ENCODE results near the gene RPL7A. TPM values are rescaled to one million over a fixed set of nuclear protein-coding genes. Genes with fewer than 3 reads are reported as not detected.

RPL7A gene
- total and polyA plus RNA-seq, 2 donors (not counting 3 experiments of a cell fraction or from before 2014, with no cell fraction given) = 2,112 to 2,329 TPM

DNA sequence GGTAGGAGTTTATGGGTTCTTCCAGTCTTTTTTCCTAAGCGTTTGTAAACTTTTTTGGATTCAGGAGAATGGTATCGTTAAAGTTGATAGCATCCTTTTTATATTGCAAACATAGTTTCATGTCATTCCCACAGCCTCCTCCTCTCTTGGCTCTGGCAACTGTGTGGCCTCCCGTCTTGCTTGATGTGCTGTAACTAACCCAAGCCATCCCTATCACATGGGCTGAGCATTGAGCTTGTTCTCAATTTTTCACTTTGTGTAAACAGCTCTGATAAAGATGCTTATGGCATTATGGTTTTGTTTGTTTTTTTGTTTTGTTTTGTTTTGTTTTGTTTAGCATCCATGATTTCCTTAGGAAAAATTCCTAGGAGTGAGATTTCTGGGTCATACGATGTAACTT, 32.7 kb downstream of the RPL7A start:
- Histone ChIP-seq H3K4me1 (ENCODE audit: control insufficient read depth, extremely low read depth, insufficient read depth, low read length) (peaks cover 6% of the 10 kb centered on the region), H3K27me3 (ENCODE audit: control insufficient read depth in 2 of 2, insufficient read depth in 2 of 2, low read length in 2 of 2) (no peaks in the 10 kb centered on the region), H3K36me3 (ENCODE audit: control insufficient read depth in 2 of 2, extremely low read depth in 1 of 2, insufficient read depth in 2 of 2, low read length in 2 of 2) (no peaks in the 10 kb centered on the region), H3K79me2 (ENCODE audit: control insufficient read depth, insufficient read depth, low read length) (peaks cover under 1% of the 10 kb centered on the region), H3K27ac (ENCODE audit: insufficient read depth, low read depth, low read length) (no peak overlapping the region), H3K4me3 (replicated peaks in 1 of 3; ENCODE audit: insufficient read depth in 1 of 3, low read depth in 1 of 3, low read length in 3 of 3) (no peak overlapping the region), H3K9me3 (replicated peaks; ENCODE audit: control insufficient read depth, insufficient read depth, low read length) (no peaks in the 10 kb centered on the region), H4K20me1 (replicated peaks; ENCODE audit: control insufficient read depth, extremely low read depth, insufficient read depth, low read length) (no peaks in the 10 kb centered on the region), H3K9ac (replicated peaks; ENCODE audit: extremely low read depth, insufficient read depth, low read length) (no peak overlapping the region), H3K4me2 (ENCODE audit: insufficient read depth, low read length) (no peak overlapping the region), H3K9me1 (replicated peaks; ENCODE audit: control insufficient read depth, extremely low read depth, insufficient read depth, low read length) (no peaks in the 10 kb centered on the region), H2AFZ (ENCODE audit: low read depth, low read length) (no peak overlapping the region)
- ChIA-PET POLR2A (no interaction called here), CTCF (interaction anchor here (1.0 kb wide), 2 partner anchors 51 to 98 kb away, joined by 3 read pairs; partner anchors contain the start of gene SLC2A6)
- BruUV-seq (replicated peaks) = no TSS peak
- DNase-seq (ENCODE audit: low read depth, low spot score) (no peak), FAIRE-seq (no peak)
- TF ChIP-seq FOS (IDR thresholded peaks at IDR 0.05; ENCODE audit: borderline replicate concordance, insufficient read depth, low read length) = no peak
- intact Hi-C loops (cut with micrococcal nuclease) (no loop called here), dilution Hi-C loops (cut with MboI; ENCODE audit: extremely low pct_ligation_motif_present, low sequenced_read_pairs) (no loop called here)

DNA sequence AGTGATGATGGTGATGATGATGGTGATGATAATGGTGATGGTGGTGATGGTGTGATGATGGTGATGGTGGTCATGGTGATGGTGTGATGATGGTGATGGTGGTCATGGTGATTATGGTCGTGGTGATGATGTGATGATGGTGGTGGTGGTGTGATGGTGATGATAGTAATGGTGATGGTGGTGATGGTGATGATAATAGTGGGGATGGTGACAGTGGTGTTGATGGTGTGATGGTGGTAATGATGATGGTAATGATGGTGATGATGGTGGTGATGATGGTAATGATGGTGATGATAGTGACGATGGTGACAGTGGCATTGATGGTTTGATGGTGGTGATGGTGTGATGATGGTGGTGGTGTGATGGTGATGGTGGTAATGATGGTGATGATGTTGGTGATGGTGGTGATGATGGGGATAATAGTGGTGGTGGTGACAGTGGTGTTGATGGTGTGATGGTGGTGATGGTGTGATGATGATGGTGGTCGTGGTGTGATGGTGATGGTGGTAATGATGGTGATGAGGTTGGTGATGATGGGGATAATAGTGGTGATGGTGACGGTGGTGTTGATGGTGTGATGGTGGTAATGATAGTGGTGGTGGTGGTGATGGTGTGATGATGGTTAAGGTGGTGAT, 34.6 kb downstream of the RPL7A start:
- no peaks in the 10 kb centered on the region for H3K79me2 ChIP-seq (ENCODE audit: control insufficient read depth, insufficient read depth, low read length)
- H3K9ac ChIP-seq (replicated peaks; ENCODE audit: extremely low read depth, insufficient read depth, low read length) = no peak overlapping the region
- BruUV-seq (replicated peaks) = no TSS peak
- H3K36me3 ChIP-seq (ENCODE audit: control insufficient read depth in 2 of 2, extremely low read depth in 1 of 2, insufficient read depth in 2 of 2, low read length in 2 of 2) = no peaks in the 10 kb centered on the region
- no peaks in the 10 kb centered on the region for H3K27me3 ChIP-seq (ENCODE audit: control insufficient read depth in 2 of 2, insufficient read depth in 2 of 2, low read length in 2 of 2)
- DNase-seq (ENCODE audit: low read depth, low spot score) (no peak), FAIRE-seq (no peak)
- H3K27ac ChIP-seq (ENCODE audit: insufficient read depth, low read depth, low read length) = no peak overlapping the region
- dilution Hi-C loops (cut with MboI; ENCODE audit: extremely low pct_ligation_motif_present, low sequenced_read_pairs) = no loop called here
- H3K9me1 ChIP-seq (replicated peaks; ENCODE audit: control insufficient read depth, extremely low read depth, insufficient read depth, low read length) = no peaks in the 10 kb centered on the region
- intact Hi-C loops (cut with micrococcal nuclease) = no loop called here
- no peaks in the 10 kb centered on the region for H3K9me3 ChIP-seq (replicated peaks; ENCODE audit: control insufficient read depth, insufficient read depth, low read length)
- H3K4me2 ChIP-seq (ENCODE audit: insufficient read depth, low read length) = no peak overlapping the region
- H4K20me1 ChIP-seq (replicated peaks; ENCODE audit: control insufficient read depth, extremely low read depth, insufficient read depth, low read length) = no peaks in the 10 kb centered on the region
- CTCF ChIA-PET = no interaction called here
- no peak overlapping the region for H2AFZ ChIP-seq (ENCODE audit: low read depth, low read length)
- no peak for TF ChIP-seq JUN (IDR thresholded peaks at IDR 0.05; ENCODE audit: borderline replicate concordance, insufficient read depth, insufficient read length, low read depth)
- no peak for TF ChIP-seq EZH2 (IDR thresholded peaks at IDR 0.05; ENCODE audit: borderline replicate concordance, low read depth, low read length, severe bottlenecking)
- TF ChIP-seq FOS (IDR thresholded peaks at IDR 0.05; ENCODE audit: borderline replicate concordance, insufficient read depth, low read length) = no peak
- TF ChIP-seq GATA2 (IDR thresholded peaks at IDR 0.05; ENCODE audit: insufficient read depth, insufficient read length, low read depth, low read length) = no peak
- no peak for TF ChIP-seq MYC (IDR thresholded peaks at IDR 0.05; ENCODE audit: low read depth, low read length)
- TF ChIP-seq, protein P1, sequence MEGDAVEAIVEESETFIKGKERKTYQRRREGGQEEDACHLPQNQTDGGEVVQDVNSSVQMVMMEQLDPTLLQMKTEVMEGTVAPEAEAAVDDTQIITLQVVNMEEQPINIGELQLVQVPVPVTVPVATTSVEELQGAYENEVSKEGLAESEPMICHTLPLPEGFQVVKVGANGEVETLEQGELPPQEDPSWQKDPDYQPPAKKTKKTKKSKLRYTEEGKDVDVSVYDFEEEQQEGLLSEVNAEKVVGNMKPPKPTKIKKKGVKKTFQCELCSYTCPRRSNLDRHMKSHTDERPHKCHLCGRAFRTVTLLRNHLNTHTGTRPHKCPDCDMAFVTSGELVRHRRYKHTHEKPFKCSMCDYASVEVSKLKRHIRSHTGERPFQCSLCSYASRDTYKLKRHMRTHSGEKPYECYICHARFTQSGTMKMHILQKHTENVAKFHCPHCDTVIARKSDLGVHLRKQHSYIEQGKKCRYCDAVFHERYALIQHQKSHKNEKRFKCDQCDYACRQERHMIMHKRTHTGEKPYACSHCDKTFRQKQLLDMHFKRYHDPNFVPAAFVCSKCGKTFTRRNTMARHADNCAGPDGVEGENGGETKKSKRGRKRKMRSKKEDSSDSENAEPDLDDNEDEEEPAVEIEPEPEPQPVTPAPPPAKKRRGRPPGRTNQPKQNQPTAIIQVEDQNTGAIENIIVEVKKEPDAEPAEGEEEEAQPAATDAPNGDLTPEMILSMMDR (IDR thresholded peaks at IDR 0.05; ENCODE audit: extremely low read depth in 1 of 2, insufficient read depth in 1 of 2, low read depth in 1 of 2, low read length in 2 of 2) = no peak
- no peak for TF ChIP-seq POLR2A (IDR thresholded peaks at IDR 0.05; ENCODE audit: low read depth, low read length)
- TF ChIP-seq, protein P2, sequence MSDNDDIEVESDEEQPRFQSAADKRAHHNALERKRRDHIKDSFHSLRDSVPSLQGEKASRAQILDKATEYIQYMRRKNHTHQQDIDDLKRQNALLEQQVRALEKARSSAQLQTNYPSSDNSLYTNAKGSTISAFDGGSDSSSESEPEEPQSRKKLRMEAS (IDR thresholded peaks at IDR 0.05; ENCODE audit: insufficient read depth, insufficient read length) = no peak
- no peak for TF ChIP-seq POLR2AphosphoS5 (IDR thresholded peaks at IDR 0.05; ENCODE audit: insufficient read depth, low read depth, low read length)
- POLR2A ChIA-PET = no interaction called here
- no peak overlapping the region for H3K4me3 ChIP-seq (replicated peaks in 1 of 3; ENCODE audit: insufficient read depth in 1 of 3, low read depth in 1 of 3, low read length in 3 of 3)
- no peaks in the 10 kb centered on the region for H3K4me1 ChIP-seq (ENCODE audit: control insufficient read depth, extremely low read depth, insufficient read depth, low read length)
